ENCODE results near the gene LRRC73. TPM values are rescaled to one million over a fixed set of nuclear protein-coding genes. Genes with fewer than 3 reads are reported as not detected.
A peak's percentile ranks its signal among the peaks of the same experiment; 100 is the strongest.

The LRRC73 gene
- total and polyA plus RNA-seq, 4 donors = 0.08 to 0.99 (median 0.10) TPM; not detected in 1

GRCh38 chr6:43491750-43492661 lies 18.1 kb downstream of the LRRC73 start:
- Histone ChIP-seq H3K9me3 (ENCODE audit: control insufficient read depth in 4 of 4, low read length in 3 of 4) (no peaks in the 10 kb centered on the region), H3K4me1 (ENCODE audit: control insufficient read depth in 4 of 4, insufficient read depth in 4 of 4, low read length in 3 of 4) (peaks cover 10 to 35% (median 25%) of the 10 kb centered on the region in 4 donors), H3K27ac (ENCODE audit: low read depth in 1 of 2, low read length in 2 of 2) (peak overlapping the region in 1 of 2 donors; percentile 41), H3K4me3 (ENCODE audit: low read depth in 1 of 3, low read length in 3 of 3) (no peak overlapping the region), H3K9ac (ENCODE audit: low read depth in 1 of 2, low read length in 2 of 2) (no peak overlapping the region), H3K27me3 (ENCODE audit: control insufficient read depth in 4 of 4, insufficient read depth in 4 of 4, low read length in 3 of 4) (no peaks in the 10 kb centered on the region), H3K36me3 (ENCODE audit: control insufficient read depth in 4 of 4, insufficient read depth in 3 of 4, low read depth in 1 of 4, low read length in 3 of 4) (no peaks in the 10 kb centered on the region)
- TF ChIP-seq JUND (IDR thresholded peaks at IDR 0.05) (no peak), HNF4A (conservative IDR thresholded peaks at IDR 0.05) (peak in 1 of 2 donors; percentile 8), YY1 (IDR thresholded peaks at IDR 0.05) (no peak), SP1 (IDR thresholded peaks at IDR 0.05) (no peak)
- WGBS = 67% methylated on average over 10 of the region's 10 CpGs
- DNase-seq (ENCODE audit: low spot score) = no peak

GRCh38 chr6:43490523-43490939 lies 19.6 kb downstream of the LRRC73 start:
- Histone ChIP-seq H3K9ac (ENCODE audit: low read depth in 1 of 2, low read length in 2 of 2) (no peak overlapping the region), H3K4me1 (ENCODE audit: control insufficient read depth in 4 of 4, insufficient read depth in 4 of 4, low read length in 3 of 4) (peaks cover 10 to 26% (median 21%) of the 10 kb centered on the region in 4 donors), H3K4me3 (ENCODE audit: low read depth in 1 of 3, low read length in 3 of 3) (no peak overlapping the region), H3K9me3 (ENCODE audit: control insufficient read depth in 4 of 4, low read length in 3 of 4) (no peaks in the 10 kb centered on the region), H3K27me3 (ENCODE audit: control insufficient read depth in 4 of 4, insufficient read depth in 4 of 4, low read length in 3 of 4) (no peaks in the 10 kb centered on the region), H3K36me3 (ENCODE audit: control insufficient read depth in 4 of 4, insufficient read depth in 3 of 4, low read depth in 1 of 4, low read length in 3 of 4) (no peaks in the 10 kb centered on the region), H3K27ac (ENCODE audit: low read depth in 1 of 2, low read length in 2 of 2) (peak overlapping the region in 1 of 2 donors; percentile 44)
- DNase-seq (ENCODE audit: low spot score) = no peak
- peak; percentile 69 for TF ChIP-seq SP1 (IDR thresholded peaks at IDR 0.05)
- TF ChIP-seq RXRA (IDR thresholded peaks at IDR 0.05) = peak in 1 of 2 donors; percentile 45
- peak; percentile 87 to 90 for TF ChIP-seq HNF4A (conservative IDR thresholded peaks at IDR 0.05)
- TF ChIP-seq HNF4G (IDR thresholded peaks at IDR 0.05) = peak; percentile 73
- TF ChIP-seq, protein P1, sequence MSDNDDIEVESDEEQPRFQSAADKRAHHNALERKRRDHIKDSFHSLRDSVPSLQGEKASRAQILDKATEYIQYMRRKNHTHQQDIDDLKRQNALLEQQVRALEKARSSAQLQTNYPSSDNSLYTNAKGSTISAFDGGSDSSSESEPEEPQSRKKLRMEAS (IDR thresholded peaks at IDR 0.05) = no peak
- TF ChIP-seq, protein P2, sequence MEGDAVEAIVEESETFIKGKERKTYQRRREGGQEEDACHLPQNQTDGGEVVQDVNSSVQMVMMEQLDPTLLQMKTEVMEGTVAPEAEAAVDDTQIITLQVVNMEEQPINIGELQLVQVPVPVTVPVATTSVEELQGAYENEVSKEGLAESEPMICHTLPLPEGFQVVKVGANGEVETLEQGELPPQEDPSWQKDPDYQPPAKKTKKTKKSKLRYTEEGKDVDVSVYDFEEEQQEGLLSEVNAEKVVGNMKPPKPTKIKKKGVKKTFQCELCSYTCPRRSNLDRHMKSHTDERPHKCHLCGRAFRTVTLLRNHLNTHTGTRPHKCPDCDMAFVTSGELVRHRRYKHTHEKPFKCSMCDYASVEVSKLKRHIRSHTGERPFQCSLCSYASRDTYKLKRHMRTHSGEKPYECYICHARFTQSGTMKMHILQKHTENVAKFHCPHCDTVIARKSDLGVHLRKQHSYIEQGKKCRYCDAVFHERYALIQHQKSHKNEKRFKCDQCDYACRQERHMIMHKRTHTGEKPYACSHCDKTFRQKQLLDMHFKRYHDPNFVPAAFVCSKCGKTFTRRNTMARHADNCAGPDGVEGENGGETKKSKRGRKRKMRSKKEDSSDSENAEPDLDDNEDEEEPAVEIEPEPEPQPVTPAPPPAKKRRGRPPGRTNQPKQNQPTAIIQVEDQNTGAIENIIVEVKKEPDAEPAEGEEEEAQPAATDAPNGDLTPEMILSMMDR (IDR thresholded peaks at IDR 0.05; ENCODE audit: low read depth, low read length, missing input control) = no peak
- WGBS = 29% methylated on average over 6 of the region's 6 CpGs

- no peak for TF ChIP-seq SP1 (IDR thresholded peaks at IDR 0.05)
- TF ChIP-seq, protein P3, sequence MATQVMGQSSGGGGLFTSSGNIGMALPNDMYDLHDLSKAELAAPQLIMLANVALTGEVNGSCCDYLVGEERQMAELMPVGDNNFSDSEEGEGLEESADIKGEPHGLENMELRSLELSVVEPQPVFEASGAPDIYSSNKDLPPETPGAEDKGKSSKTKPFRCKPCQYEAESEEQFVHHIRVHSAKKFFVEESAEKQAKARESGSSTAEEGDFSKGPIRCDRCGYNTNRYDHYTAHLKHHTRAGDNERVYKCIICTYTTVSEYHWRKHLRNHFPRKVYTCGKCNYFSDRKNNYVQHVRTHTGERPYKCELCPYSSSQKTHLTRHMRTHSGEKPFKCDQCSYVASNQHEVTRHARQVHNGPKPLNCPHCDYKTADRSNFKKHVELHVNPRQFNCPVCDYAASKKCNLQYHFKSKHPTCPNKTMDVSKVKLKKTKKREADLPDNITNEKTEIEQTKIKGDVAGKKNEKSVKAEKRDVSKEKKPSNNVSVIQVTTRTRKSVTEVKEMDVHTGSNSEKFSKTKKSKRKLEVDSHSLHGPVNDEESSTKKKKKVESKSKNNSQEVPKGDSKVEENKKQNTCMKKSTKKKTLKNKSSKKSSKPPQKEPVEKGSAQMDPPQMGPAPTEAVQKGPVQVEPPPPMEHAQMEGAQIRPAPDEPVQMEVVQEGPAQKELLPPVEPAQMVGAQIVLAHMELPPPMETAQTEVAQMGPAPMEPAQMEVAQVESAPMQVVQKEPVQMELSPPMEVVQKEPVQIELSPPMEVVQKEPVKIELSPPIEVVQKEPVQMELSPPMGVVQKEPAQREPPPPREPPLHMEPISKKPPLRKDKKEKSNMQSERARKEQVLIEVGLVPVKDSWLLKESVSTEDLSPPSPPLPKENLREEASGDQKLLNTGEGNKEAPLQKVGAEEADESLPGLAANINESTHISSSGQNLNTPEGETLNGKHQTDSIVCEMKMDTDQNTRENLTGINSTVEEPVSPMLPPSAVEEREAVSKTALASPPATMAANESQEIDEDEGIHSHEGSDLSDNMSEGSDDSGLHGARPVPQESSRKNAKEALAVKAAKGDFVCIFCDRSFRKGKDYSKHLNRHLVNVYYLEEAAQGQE (IDR thresholded peaks at IDR 0.05) = no peak
- TF ChIP-seq NR2F2 (IDR thresholded peaks at IDR 0.05) = no peak
- no peak for TF ChIP-seq RXRA (IDR thresholded peaks at IDR 0.05)
- TF ChIP-seq FOXA2 (IDR thresholded peaks at IDR 0.05) = no peak
- 96% methylated on average over 12 of the region's 12 CpGs for WGBS
- DNase-seq (ENCODE audit: low spot score) = no peak
- H3K4me3 ChIP-seq (ENCODE audit: low read depth in 1 of 3, low read length in 3 of 3) = no peak overlapping the region
- H3K27ac ChIP-seq (ENCODE audit: low read depth in 1 of 2, low read length in 2 of 2) = peak overlapping the region in 1 of 2 donors; percentile 44
- no peaks in the 10 kb centered on the region for H3K9me3 ChIP-seq (ENCODE audit: control insufficient read depth in 4 of 4, low read length in 3 of 4)
- no peaks in the 10 kb centered on the region for H3K27me3 ChIP-seq (ENCODE audit: control insufficient read depth in 4 of 4, insufficient read depth in 4 of 4, low read length in 3 of 4)
- peaks cover 0 to 2% (median 0%) of the 10 kb centered on the region in 4 donors for H3K36me3 ChIP-seq (ENCODE audit: control insufficient read depth in 4 of 4, insufficient read depth in 3 of 4, low read depth in 1 of 4, low read length in 3 of 4)
- no peak overlapping the region for H3K9ac ChIP-seq (ENCODE audit: low read depth in 1 of 2, low read length in 2 of 2)
- H3K4me1 ChIP-seq (ENCODE audit: control insufficient read depth in 4 of 4, insufficient read depth in 4 of 4, low read length in 3 of 4) = peaks cover 10 to 26% (median 21%) of the 10 kb centered on the region in 4 donors
Observed at GRCh38 chr6:43489277-43490072, 20.7 kb downstream of the LRRC73 start.

All from liver (tissue), 9 donors.